HepG2 (cell line): ENCODE results near the gene ROMO1.

Experiments
- CTCF ChIP-seq: sonication (generic); formaldehyde crosslinking; IDR thresholded peaks from 2 replicates; pipeline ENCODE4 v1.5.0; 2020; ENCODE audit warnings: mild to moderate bottlenecking, missing genetic modification reagents, moderate library complexity
- EZH2 ChIP-seq: conservative IDR thresholded peaks from 2 replicates; pipeline ENCODE4 v1.6.1; 2012; ENCODE audit warnings: mild to moderate bottlenecking, low read depth, low read length, moderate library complexity
- HDAC6 ChIP-seq: fragments of 200-600 bp; sonication (generic); IDR thresholded peaks from 2 replicates; pipeline ENCODE4 v1.7.0; 2017; ENCODE audit warnings: mild to moderate bottlenecking, antibody characterized with exemption, low read length, low read depth
- MAF1 ChIP-seq: sonication (generic); formaldehyde crosslinking; IDR thresholded peaks from 2 replicates; pipeline ENCODE4 v1.5.0; 2020; ENCODE audit warnings: missing genetic modification reagents, borderline replicate concordance
- POLR2A ChIP-seq, 2 experiments: IDR thresholded peaks; 2 replicates each; pipeline ENCODE4 v1.6.1; 2011; ENCODE audit warnings: low read depth in 2 of 2, low read length in 2 of 2, mild to moderate bottlenecking in 1 of 2, moderate library complexity in 1 of 2; ENCODE audit not compliant: insufficient read depth in 1 of 2
- RAD21 ChIP-seq: fragments of 450-650 bp; formaldehyde crosslinking; IDR thresholded peaks from 2 replicates; pipeline ENCODE4 v1.5.0; 2020; ENCODE audit warnings: mild to moderate bottlenecking
- U2AF1 ChIP-seq: fragments of 200-400 bp; formaldehyde crosslinking; optimal IDR thresholded peaks from 2 replicates; pipeline ENCODE3; 2017; ENCODE audit warnings: mild to moderate bottlenecking, low read depth, low read length
- ZNF546 ChIP-seq: sonication (generic); formaldehyde crosslinking; conservative IDR thresholded peaks from 2 replicates; pipeline ENCODE4 v1.8.1; 2023; ENCODE audit warnings: mild to moderate bottlenecking, missing genetic modification reagents
- ZNF580 ChIP-seq: IDR thresholded peaks from 2 replicates; pipeline ENCODE4 v1.6.1; 2016; ENCODE audit warnings: low read depth, borderline replicate concordance
- ZSCAN12 ChIP-seq: sonication (generic); formaldehyde crosslinking; IDR thresholded peaks from 2 replicates; pipeline ENCODE4 v1.9.0; 2021; ENCODE audit warnings: mild to moderate bottlenecking, missing genetic modification reagents
- TF ChIP-seq, protein P1 (sequence below): sonication (generic); formaldehyde crosslinking; IDR thresholded peaks from 2 replicates; pipeline ENCODE4 v1.4.0; 2020; ENCODE audit warnings: mild to moderate bottlenecking, missing genetic modification reagents, borderline replicate concordance
- TF ChIP-seq, protein P2 (sequence below): sonication (generic); formaldehyde crosslinking; IDR thresholded peaks from 2 replicates; pipeline ENCODE4 v1.4.0; 2020; ENCODE audit warnings: mild to moderate bottlenecking, missing genetic modification reagents

- TF ChIP-seq CTCF (CRISPR knock-in tag) (no peak), U2AF1 (no peak), ZNF580 (CRISPR knock-in tag) (no peak), MAF1 (no peak), HDAC6 (no peak), POLR2A (IDR thresholded peaks at IDR 0.05; ENCODE audit: insufficient read depth in 1 of 2, low read depth in 2 of 2, low read length in 2 of 2) (peak; percentile 16 to 29; a peak in 2 of 4 replicates), ZSCAN12 (CRISPR knock-in tag) (no peak), EZH2 (no peak), ZNF546 (CRISPR knock-in tag) (no peak), RAD21 (CRISPR knock-in tag) (no peak)
- TF ChIP-seq, protein P1, sequence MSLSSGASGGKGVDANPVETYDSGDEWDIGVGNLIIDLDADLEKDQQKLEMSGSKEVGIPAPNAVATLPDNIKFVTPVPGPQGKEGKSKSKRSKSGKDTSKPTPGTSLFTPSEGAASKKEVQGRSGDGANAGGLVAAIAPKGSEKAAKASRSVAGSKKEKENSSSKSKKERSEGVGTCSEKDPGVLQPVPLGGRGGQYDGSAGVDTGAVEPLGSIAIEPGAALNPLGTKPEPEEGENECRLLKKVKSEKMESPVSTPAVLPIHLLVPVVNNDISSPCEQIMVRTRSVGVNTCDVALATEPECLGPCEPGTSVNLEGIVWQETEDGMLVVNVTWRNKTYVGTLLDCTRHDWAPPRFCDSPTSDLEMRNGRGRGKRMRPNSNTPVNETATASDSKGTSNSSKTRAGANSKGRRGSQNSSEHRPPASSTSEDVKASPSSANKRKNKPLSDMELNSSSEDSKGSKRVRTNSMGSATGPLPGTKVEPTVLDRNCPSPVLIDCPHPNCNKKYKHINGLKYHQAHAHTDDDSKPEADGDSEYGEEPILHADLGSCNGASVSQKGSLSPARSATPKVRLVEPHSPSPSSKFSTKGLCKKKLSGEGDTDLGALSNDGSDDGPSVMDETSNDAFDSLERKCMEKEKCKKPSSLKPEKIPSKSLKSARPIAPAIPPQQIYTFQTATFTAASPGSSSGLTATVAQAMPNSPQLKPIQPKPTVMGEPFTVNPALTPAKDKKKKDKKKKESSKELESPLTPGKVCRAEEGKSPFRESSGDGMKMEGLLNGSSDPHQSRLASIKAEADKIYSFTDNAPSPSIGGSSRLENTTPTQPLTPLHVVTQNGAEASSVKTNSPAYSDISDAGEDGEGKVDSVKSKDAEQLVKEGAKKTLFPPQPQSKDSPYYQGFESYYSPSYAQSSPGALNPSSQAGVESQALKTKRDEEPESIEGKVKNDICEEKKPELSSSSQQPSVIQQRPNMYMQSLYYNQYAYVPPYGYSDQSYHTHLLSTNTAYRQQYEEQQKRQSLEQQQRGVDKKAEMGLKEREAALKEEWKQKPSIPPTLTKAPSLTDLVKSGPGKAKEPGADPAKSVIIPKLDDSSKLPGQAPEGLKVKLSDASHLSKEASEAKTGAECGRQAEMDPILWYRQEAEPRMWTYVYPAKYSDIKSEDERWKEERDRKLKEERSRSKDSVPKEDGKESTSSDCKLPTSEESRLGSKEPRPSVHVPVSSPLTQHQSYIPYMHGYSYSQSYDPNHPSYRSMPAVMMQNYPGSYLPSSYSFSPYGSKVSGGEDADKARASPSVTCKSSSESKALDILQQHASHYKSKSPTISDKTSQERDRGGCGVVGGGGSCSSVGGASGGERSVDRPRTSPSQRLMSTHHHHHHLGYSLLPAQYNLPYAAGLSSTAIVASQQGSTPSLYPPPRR (CRISPR knock-in tag), result no peak
- TF ChIP-seq, protein P2, sequence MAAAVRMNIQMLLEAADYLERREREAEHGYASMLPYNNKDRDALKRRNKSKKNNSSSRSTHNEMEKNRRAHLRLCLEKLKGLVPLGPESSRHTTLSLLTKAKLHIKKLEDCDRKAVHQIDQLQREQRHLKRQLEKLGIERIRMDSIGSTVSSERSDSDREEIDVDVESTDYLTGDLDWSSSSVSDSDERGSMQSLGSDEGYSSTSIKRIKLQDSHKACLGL, result no peak
These were observed 46.4 kb upstream of the ROMO1 start for GRCh38 chr20:35652641-35653429.
